Tibial nerve (tissue), 4 donors: ENCODE results near the gene EFR3B. TPM values are rescaled to one million over a fixed set of nuclear protein-coding genes. Genes with fewer than 3 reads are reported as not detected.

ENCODE experiments used
- DNase-seq, 2 donors: peaks; one replicate each; pipeline ENCODE4 v3.0.0-alpha.2; 2019; ENCODE audit warnings: low spot score in 2 of 2
- H3K27ac ChIP-seq, 4 donors: fragments of 200-600 bp; sonication (generic) in 3 of 4; one replicate each; pipeline ENCODE4 v1.5.1; 2017 to 2019; ENCODE audit warnings: mild to moderate bottlenecking in 1 of 4
- H3K27me3 ChIP-seq, 2 donors: fragments of 200-600 bp; sonication (generic) in 1 of 2; one replicate each; pipeline versions ENCODE4 v1.5.1 to v1.6.0; 2017 to 2019
- H3K36me3 ChIP-seq, 3 donors: fragments of 200-600 bp; sonication (generic); one replicate each; pipeline ENCODE4 v1.5.1; 2018 to 2019
- H3K4me1 ChIP-seq, 4 donors: fragments of 200-600 bp; sonication (generic) in 3 of 4; one replicate each; pipeline ENCODE4 v1.5.1; 2017 to 2019
- H3K4me3 ChIP-seq, 4 donors: fragments of 200-600 bp; sonication (generic) in 3 of 4; one replicate each; pipeline ENCODE4 v1.5.1; 2017 to 2019; ENCODE audit warnings: mild to moderate bottlenecking in 1 of 4, moderate library complexity in 1 of 4
- H3K9me3 ChIP-seq, 4 donors: fragments of 200-600 bp; sonication (generic) in 3 of 4; one replicate each; pipeline ENCODE4 v1.5.1; 2017 to 2019
- CTCF ChIP-seq, 5 experiments: fragments of 200-600 bp in 3 of 5; fragments of 450-650 bp in 2 of 5; sonication (generic) in 3 of 5; IDR thresholded peaks; one replicate each; pipeline ENCODE4 v1.5.1; 2016 to 2019; ENCODE audit warnings: antibody characterized with exemption in 5 of 5, mild to moderate bottlenecking in 3 of 5, moderate library complexity in 2 of 5
- EP300 ChIP-seq, 2 donors: sonication (generic); formaldehyde crosslinking; IDR thresholded peaks; one replicate each; pipeline ENCODE4 v1.6.1; 2017; ENCODE audit warnings: antibody characterized with exemption in 2 of 2, mild to moderate bottlenecking in 1 of 2
- POLR2A ChIP-seq, 2 donors: fragments of 450-650 bp; IDR thresholded peaks; one replicate each; pipeline ENCODE4 v1.6.1; 2017; ENCODE audit warnings: antibody characterized with exemption in 2 of 2, mild to moderate bottlenecking in 2 of 2, moderate library complexity in 2 of 2
- WGBS, 2 donors: methylation state at CpG; one replicate each; pipeline ENCODE4 v1.1.5; 2018; 5-methylcytosine and 5-hydroxymethylcytosine counted together
- total RNA-seq, 4 donors: library from RNA; depleted of rRNA; stranded (reverse); fragments of >200 nt; gene quantifications; one replicate each; pipeline ENCODE4 v1.1.0, GENCODE V29; 2016

The EFR3B gene
- total RNA-seq, 4 donors from 2014 or later, result 5.4 to 7.1 (median 5.7) TPM

- H3K4me1 ChIP-seq, result peaks cover 0 to under 1% (median 0%) of the 10 kb centered on the region in 4 donors
- H3K36me3 ChIP-seq, result no peaks in the 10 kb centered on the region
- no peaks in the 10 kb centered on the region for H3K27me3 ChIP-seq
- H3K4me3 ChIP-seq, result no peak overlapping the region
- TF ChIP-seq EP300 (IDR thresholded peaks at IDR 0.05) (no peak), POLR2A (IDR thresholded peaks at IDR 0.05) (no peak), CTCF (IDR thresholded peaks at IDR 0.05) (no peak)
- no peak for DNase-seq
- WGBS, 2 donors, result 92 to 94% methylated on average over 5 of the region's 5 CpGs
- no peaks in the 10 kb centered on the region for H3K9me3 ChIP-seq
- no peak overlapping the region for H3K27ac ChIP-seq
Measured at GRCh38 chr2:25104736-25105135, 62.9 kb downstream of the EFR3B start.

- TF ChIP-seq CTCF (IDR thresholded peaks at IDR 0.05), result no peak
- no peak for TF ChIP-seq EP300 (IDR thresholded peaks at IDR 0.05)
- no peak overlapping the region for H3K27ac ChIP-seq
- no peaks in the 10 kb centered on the region for H3K9me3 ChIP-seq
- H3K27me3 ChIP-seq, result no peaks in the 10 kb centered on the region
- DNase-seq, result no peak
- no peak overlapping the region for H3K4me3 ChIP-seq
- no peaks in the 10 kb centered on the region for H3K36me3 ChIP-seq
- 80 to 87% methylated on average over 6 of the region's 6 CpGs for WGBS, 2 donors
- H3K4me1 ChIP-seq, result no peaks in the 10 kb centered on the region
Measured at GRCh38 chr2:25105336-25106085, 63.6 kb downstream of the EFR3B start.

GRCh38 chr2:25109822-25110221 is 67.9 kb downstream of the EFR3B start:
- H3K9me3 ChIP-seq, result no peaks in the 10 kb centered on the region
- DNase-seq, result no peak
- no peak overlapping the region for H3K4me3 ChIP-seq
- peaks cover 0 to 8% (median 0%) of the 10 kb centered on the region in 3 donors for H3K36me3 ChIP-seq
- H3K4me1 ChIP-seq, result no peaks in the 10 kb centered on the region
- H3K27ac ChIP-seq, result no peak overlapping the region
- 89 to 90% methylated on average over 9 of the region's 9 CpGs for WGBS, 2 donors
- H3K27me3 ChIP-seq, result no peaks in the 10 kb centered on the region
- no peak for TF ChIP-seq POLR2A (IDR thresholded peaks at IDR 0.05)
- TF ChIP-seq CTCF (IDR thresholded peaks at IDR 0.05), result no peak
- TF ChIP-seq EP300 (IDR thresholded peaks at IDR 0.05), result no peak

DNA sequence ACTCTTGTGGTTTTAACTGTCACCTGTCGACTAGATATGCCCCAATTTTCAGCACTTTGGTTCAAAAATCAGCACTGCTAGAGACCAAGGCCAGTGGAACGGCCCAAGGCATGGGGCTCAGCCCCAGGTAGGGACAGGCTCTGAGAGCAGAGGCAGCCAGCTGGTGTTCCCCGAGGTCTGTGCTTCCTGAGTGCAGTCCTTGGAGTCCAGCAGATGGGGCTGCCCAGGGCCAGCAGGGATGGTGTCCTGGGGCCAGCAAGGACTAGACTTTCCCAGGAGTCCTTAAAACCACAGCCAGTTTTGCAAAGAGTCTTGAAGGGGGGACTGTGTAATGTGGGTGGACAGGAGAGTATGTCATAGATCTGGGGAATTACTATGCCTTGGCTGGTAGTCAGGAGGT is 70.2 kb downstream of the EFR3B start:
- Histone ChIP-seq H3K9me3 (no peaks in the 10 kb centered on the region), H3K27me3 (no peaks in the 10 kb centered on the region), H3K4me3 (no peak overlapping the region), H3K36me3 (peaks cover 0 to 8% (median 0%) of the 10 kb centered on the region in 3 donors), H3K27ac (no peak overlapping the region), H3K4me1 (no peaks in the 10 kb centered on the region)
- no peak for TF ChIP-seq EP300 (IDR thresholded peaks at IDR 0.05)
- TF ChIP-seq CTCF (IDR thresholded peaks at IDR 0.05), result no peak
- TF ChIP-seq POLR2A (IDR thresholded peaks at IDR 0.05), result no peak
- 82 to 90% methylated on average over 3 of the region's 3 CpGs for WGBS, 2 donors
- no peak for DNase-seq

DNA sequence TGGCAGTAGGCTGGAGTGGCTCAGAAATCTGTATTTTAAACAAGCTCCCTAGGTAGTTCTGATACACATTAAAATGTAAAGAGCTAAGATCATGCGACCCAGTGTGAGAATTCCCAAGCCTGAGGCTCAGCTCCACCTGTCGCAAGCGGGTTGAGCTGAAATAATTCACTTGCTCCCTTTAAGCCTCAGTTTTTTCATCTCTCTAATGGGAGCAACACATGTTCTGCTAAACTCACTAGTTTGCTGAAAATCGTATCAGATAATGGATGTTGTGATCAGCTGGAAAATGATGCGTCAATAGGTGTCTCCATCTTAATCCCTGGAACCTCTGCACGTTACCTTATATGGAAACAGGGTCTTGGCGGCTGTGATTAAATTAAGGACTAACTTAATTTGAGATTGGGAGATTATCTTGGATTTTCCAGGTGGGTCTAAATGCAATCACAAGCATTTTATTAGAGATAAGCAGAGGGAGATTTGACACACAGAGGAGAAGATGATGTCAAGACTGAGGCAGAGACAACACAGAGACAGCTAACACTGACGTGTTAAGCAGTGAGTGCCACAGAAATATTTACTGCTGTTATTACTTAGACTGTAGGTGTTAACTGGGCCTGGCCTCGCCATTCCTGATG is 73.5 kb downstream of the EFR3B start:
- TF ChIP-seq POLR2A (IDR thresholded peaks at IDR 0.05) (no peak), CTCF (IDR thresholded peaks at IDR 0.05) (no peak), EP300 (IDR thresholded peaks at IDR 0.05) (no peak)
- H3K9me3 ChIP-seq, result no peaks in the 10 kb centered on the region
- WGBS, 2 donors, result 86% methylated on average over 9 of the region's 9 CpGs
- no peak for DNase-seq
- H3K4me3 ChIP-seq, result no peak overlapping the region
- H3K4me1 ChIP-seq, result no peaks in the 10 kb centered on the region
- peaks cover 0 to 8% (median 0%) of the 10 kb centered on the region in 3 donors for H3K36me3 ChIP-seq
- no peaks in the 10 kb centered on the region for H3K27me3 ChIP-seq
- no peak overlapping the region for H3K27ac ChIP-seq
